ENCODE results near the gene ATP7B.

Gene ATP7B

GRCh38 chr13:52026246-52026626, 15.0 kb upstream of the ATP7B start:
- Histone ChIP-seq H3K4me3 (ENCODE audit: low read length) (no peak overlapping the region), H3K4me1 (ENCODE audit: control insufficient read depth, insufficient read depth, low read length) (no peaks in the 10 kb centered on the region), H3K9ac (ENCODE audit: low read depth, low read length) (no peak overlapping the region), H3K27me3 (ENCODE audit: control insufficient read depth, insufficient read depth, low read length) (no peaks in the 10 kb centered on the region), H3K9me3 (replicated peaks; ENCODE audit: low read length) (no peaks in the 10 kb centered on the region), H3K36me3 (ENCODE audit: insufficient read depth, low read length) (peaks cover 42% of the 10 kb centered on the region), H3K4me2 (ENCODE audit: low read length) (no peak overlapping the region)

DNA sequence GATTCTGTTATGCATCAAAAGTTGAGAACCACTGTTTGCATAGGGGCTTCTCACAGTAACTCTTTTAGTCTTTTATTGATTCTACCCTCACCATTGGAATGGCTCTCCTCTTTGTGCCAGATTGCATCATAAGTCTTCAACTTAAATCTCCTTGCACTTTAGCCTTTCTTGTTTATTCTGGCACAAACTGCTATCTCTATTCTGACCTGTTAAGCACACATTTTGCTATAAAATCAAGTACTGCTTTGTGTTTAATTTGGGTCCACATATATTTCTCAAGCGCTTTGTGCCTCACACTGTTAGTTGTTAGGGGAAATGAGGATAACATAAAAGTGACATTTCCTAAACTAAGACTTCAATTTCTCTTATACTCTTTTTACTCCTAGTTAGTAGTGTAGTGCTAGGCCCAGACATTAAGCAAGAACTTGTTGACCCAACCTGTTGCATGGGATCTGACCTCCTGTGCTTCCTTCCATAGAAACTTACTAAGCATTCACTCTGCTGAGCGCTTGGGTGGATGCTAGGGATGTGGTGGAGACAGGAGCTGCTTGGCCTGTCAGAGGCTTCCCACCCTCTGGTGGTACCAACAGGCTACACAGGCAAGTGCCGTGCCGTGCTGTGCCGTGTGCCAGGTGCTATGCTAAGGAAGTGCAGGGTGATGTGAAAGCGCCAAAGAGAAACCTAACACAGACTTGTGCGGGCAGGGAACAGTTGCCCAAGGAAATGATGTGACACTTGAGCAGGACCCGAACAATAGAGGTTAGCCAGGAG, 14.4 kb upstream of the ATP7B start:
- Histone ChIP-seq H3K27me3 (ENCODE audit: control insufficient read depth, insufficient read depth, low read length) (no peaks in the 10 kb centered on the region), H3K9me3 (replicated peaks; ENCODE audit: low read length) (no peaks in the 10 kb centered on the region), H3K4me1 (ENCODE audit: control insufficient read depth, insufficient read depth, low read length) (no peaks in the 10 kb centered on the region), H3K4me3 (ENCODE audit: low read length) (no peak overlapping the region), H3K4me2 (ENCODE audit: low read length) (no peak overlapping the region), H3K9ac (ENCODE audit: low read depth, low read length) (no peak overlapping the region), H3K36me3 (ENCODE audit: insufficient read depth, low read length) (peaks cover 42% of the 10 kb centered on the region)

DNA sequence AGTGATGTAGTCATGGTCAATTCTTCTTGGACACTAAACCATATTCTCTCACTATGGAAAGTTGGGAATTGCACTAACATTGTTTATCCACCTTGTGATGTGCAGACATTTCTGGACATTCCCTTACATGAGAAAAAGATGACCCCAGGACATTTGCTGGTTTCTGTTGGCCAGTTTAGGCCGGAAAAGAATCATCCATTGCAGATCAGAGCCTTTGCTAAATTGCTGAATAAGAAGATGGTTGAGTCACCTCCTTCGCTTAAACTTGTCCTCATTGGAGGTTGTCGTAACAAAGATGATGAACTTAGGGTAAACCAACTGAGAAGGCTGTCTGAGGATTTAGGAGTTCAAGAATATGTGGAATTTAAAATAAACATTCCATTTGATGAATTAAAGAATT, 13.2 kb upstream of the ATP7B start, which contains the start of gene UTP14C:
Gene UTP14C, plus strand, starts transcription at position 211 of the 400 bp plus-strand sequence. CDS start 4,114 bp downstream, outside the sequence.
- H3K4me3 ChIP-seq (ENCODE audit: low read length), result no peak within 1 kb of the TSS
- peaks cover 42% of the 10 kb centered on the region for H3K36me3 ChIP-seq (ENCODE audit: insufficient read depth, low read length)
- no peaks in the 10 kb centered on the region for H3K9me3 ChIP-seq (replicated peaks; ENCODE audit: low read length)
- H3K27me3 ChIP-seq (ENCODE audit: control insufficient read depth, insufficient read depth, low read length), result no peaks in the 10 kb centered on the region
- H3K9ac ChIP-seq (ENCODE audit: low read depth, low read length), result no peak within 1 kb of the TSS
- H3K4me2 ChIP-seq (ENCODE audit: low read length), result no peak within 1 kb of the TSS
- H3K4me1 ChIP-seq (ENCODE audit: control insufficient read depth, insufficient read depth, low read length), result no peaks in the 10 kb centered on the region

- Histone ChIP-seq H3K4me3 (ENCODE audit: low read length) (no peak overlapping the region), H3K9ac (ENCODE audit: low read depth, low read length) (no peak overlapping the region), H3K36me3 (ENCODE audit: insufficient read depth, low read length) (peaks cover 31% of the 10 kb centered on the region), H3K27me3 (ENCODE audit: control insufficient read depth, insufficient read depth, low read length) (no peaks in the 10 kb centered on the region), H3K9me3 (replicated peaks; ENCODE audit: low read length) (no peaks in the 10 kb centered on the region), H3K4me1 (ENCODE audit: control insufficient read depth, insufficient read depth, low read length) (no peaks in the 10 kb centered on the region), H3K4me2 (ENCODE audit: low read length) (no peak overlapping the region)
These were observed 11.1 kb upstream of the ATP7B start for GRCh38 chr13:52022356-52022755.

DNA sequence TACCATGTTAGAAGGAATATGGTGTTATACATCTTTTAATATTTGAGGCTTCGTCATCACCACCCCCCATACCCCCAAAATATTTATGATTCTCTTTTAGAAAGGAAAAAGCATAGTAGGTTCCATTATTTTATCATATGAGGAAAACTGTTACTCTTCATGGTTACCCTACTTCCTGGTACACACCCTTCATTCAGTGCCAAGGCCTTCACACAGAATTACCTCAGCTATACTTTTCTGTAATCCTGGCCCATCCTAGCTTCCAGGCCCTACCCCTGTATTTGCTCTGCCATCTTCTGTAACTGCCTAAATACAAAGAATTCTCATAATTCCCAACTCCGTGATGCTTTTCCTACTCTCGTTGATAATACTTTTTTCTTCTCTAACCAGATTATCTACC, 8.9 kb upstream of the ATP7B start:
- Histone ChIP-seq H3K4me1 (ENCODE audit: control insufficient read depth, insufficient read depth, low read length) (no peaks in the 10 kb centered on the region), H3K9me3 (replicated peaks; ENCODE audit: low read length) (no peaks in the 10 kb centered on the region), H3K4me2 (ENCODE audit: low read length) (no peak overlapping the region), H3K4me3 (ENCODE audit: low read length) (no peak overlapping the region), H3K36me3 (ENCODE audit: insufficient read depth, low read length) (peaks cover 20% of the 10 kb centered on the region), H3K27me3 (ENCODE audit: control insufficient read depth, insufficient read depth, low read length) (no peaks in the 10 kb centered on the region), H3K9ac (ENCODE audit: low read depth, low read length) (no peak overlapping the region)

DNA sequence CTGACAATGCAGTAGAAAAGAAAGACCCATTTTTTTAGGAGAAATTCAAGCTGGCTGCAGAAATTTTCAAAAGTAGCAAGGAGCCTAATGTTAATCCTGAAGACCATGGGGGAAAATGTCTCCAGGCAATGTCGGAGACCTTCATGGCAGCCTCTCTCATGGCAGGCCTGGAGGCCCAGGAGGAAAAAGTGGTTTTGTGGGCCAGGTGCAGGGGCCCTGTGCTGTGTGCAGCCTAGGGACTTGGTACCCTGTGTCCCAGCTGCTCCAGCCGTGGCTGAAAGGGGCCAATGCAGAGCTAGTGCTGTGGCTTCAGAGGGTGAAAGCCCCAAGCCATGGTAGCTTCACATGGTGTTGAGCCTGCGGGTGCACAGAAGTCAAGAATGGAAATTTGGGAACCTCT, 5.0 kb upstream of the ATP7B start:
- Histone ChIP-seq H3K4me1 (ENCODE audit: control insufficient read depth, insufficient read depth, low read length) (peaks cover 6% of the 10 kb centered on the region), H3K36me3 (ENCODE audit: insufficient read depth, low read length) (peaks cover 2% of the 10 kb centered on the region), H3K27me3 (ENCODE audit: control insufficient read depth, insufficient read depth, low read length) (no peaks in the 10 kb centered on the region), H3K4me2 (ENCODE audit: low read length) (no peak overlapping the region), H3K4me3 (ENCODE audit: low read length) (no peak overlapping the region), H3K9me3 (replicated peaks; ENCODE audit: low read length) (no peaks in the 10 kb centered on the region), H3K9ac (ENCODE audit: low read depth, low read length) (no peak overlapping the region)

GRCh38 chr13:52012512-52012836, 1.2 kb upstream of the ATP7B start:
- Histone ChIP-seq H3K9ac (ENCODE audit: low read depth, low read length) (peak overlapping the region; percentile 96), H3K4me2 (ENCODE audit: low read length) (peak overlapping the region; percentile 82), H3K27me3 (ENCODE audit: control insufficient read depth, insufficient read depth, low read length) (peaks cover 8% of the 10 kb centered on the region), H3K9me3 (replicated peaks; ENCODE audit: low read length) (no peaks in the 10 kb centered on the region), H3K4me3 (ENCODE audit: low read length) (peak overlapping the region; percentile 98), H3K4me1 (ENCODE audit: control insufficient read depth, insufficient read depth, low read length) (peaks cover 6% of the 10 kb centered on the region), H3K36me3 (ENCODE audit: insufficient read depth, low read length) (no peaks in the 10 kb centered on the region)

DNA sequence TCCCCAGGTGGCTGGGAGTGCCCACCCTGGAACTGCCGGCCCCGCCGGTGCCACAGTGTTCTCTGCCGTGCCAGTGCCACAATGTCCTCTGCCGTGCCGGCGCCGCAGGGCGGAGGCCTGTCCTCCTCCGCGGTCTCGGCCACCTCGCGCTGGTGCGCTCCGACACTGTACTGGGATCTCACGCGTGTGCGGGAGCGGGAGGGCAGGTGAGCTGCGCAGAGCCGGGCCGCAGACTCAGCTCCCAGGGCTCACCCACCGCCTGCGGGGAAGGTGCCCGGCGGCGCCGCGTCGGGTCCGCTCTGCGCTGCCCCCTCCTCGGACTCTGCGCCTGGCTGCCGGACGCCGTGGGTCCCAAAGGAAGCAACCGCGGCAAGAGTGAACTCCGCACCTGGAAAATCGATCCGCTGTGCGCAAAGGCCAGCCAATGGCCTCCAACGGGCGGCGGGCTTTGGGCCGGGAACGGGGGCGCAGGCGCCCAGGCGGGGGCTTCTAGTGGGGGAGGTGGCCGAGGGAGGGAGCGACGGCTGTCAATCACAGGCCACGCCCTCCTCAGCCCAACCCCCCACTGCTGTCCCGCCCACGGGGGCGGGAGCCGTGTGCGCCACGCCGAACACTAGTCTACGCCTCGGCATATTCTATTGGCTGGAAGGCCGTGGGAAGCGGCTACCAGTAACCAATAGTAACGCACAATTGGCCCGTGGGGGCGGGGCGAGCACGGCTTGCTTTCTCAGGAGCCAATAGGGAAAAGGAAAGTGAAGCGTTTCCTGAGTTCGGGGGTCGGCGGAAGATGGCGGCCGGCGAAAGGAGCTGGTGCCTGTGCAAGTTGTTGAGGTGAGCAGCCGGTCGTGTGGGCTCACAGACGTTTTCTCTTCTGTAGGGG, 622 bp upstream of the ATP7B start, which contains the start of gene ALG11:
Gene ALG11, plus strand, starts transcription at position 767 of the 880 bp plus-strand sequence. Its CDS starts 21 bp downstream, at position 788.
- Histone ChIP-seq H3K4me2 (ENCODE audit: low read length) (peak within 1 kb of the TSS; percentile 98), H3K4me3 (ENCODE audit: low read length) (peak within 1 kb of the TSS; percentile 98), H3K4me1 (ENCODE audit: control insufficient read depth, insufficient read depth, low read length) (peaks cover 6% of the 10 kb centered on the region), H3K9me3 (replicated peaks; ENCODE audit: low read length) (no peaks in the 10 kb centered on the region), H3K9ac (ENCODE audit: low read depth, low read length) (peak within 1 kb of the TSS; percentile 96), H3K27me3 (ENCODE audit: control insufficient read depth, insufficient read depth, low read length) (peaks cover 8% of the 10 kb centered on the region), H3K36me3 (ENCODE audit: insufficient read depth, low read length) (no peaks in the 10 kb centered on the region)

DNA sequence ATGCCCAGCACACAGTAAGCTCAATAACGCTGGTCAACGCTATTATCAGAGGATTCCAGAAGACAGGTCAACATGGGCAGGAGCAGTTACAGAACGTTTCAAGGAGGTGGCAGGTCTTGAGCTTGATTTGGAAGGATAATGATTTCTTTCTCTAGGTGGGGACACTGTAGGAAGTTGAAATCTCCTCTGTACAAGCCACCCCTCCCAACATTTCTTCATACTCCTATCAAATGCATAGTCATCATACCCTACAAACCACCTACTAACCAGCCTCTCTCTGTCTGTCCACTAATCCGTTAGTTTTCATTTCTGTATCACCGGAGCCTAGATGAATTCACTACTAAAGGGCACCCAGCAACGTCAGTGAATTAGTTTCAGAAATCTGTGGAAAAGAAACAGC, 1.3 kb downstream of the ATP7B start:
- Histone ChIP-seq H3K9ac (ENCODE audit: low read depth, low read length) (no peak overlapping the region), H3K4me2 (ENCODE audit: low read length) (no peak overlapping the region), H3K36me3 (ENCODE audit: insufficient read depth, low read length) (no peaks in the 10 kb centered on the region), H3K27me3 (ENCODE audit: control insufficient read depth, insufficient read depth, low read length) (peaks cover 13% of the 10 kb centered on the region), H3K4me3 (ENCODE audit: low read length) (no peak overlapping the region), H3K4me1 (ENCODE audit: control insufficient read depth, insufficient read depth, low read length) (peaks cover 6% of the 10 kb centered on the region), H3K9me3 (replicated peaks; ENCODE audit: low read length) (no peaks in the 10 kb centered on the region)

GRCh38 chr13:52006523-52007245, 4.6 kb downstream of the ATP7B start:
- Histone ChIP-seq H3K9ac (ENCODE audit: low read depth, low read length) (no peak overlapping the region), H3K36me3 (ENCODE audit: insufficient read depth, low read length) (no peaks in the 10 kb centered on the region), H3K4me2 (ENCODE audit: low read length) (no peak overlapping the region), H3K4me1 (ENCODE audit: control insufficient read depth, insufficient read depth, low read length) (no peaks in the 10 kb centered on the region), H3K9me3 (replicated peaks; ENCODE audit: low read length) (no peaks in the 10 kb centered on the region), H3K27me3 (ENCODE audit: control insufficient read depth, insufficient read depth, low read length) (peaks cover 13% of the 10 kb centered on the region), H3K4me3 (ENCODE audit: low read length) (no peak overlapping the region)

- Histone ChIP-seq H3K36me3 (ENCODE audit: insufficient read depth, low read length) (no peaks in the 10 kb centered on the region), H3K4me2 (ENCODE audit: low read length) (no peak overlapping the region), H3K9ac (ENCODE audit: low read depth, low read length) (no peak overlapping the region), H3K27me3 (ENCODE audit: control insufficient read depth, insufficient read depth, low read length) (peaks cover 13% of the 10 kb centered on the region), H3K4me3 (ENCODE audit: low read length) (no peak overlapping the region), H3K9me3 (replicated peaks; ENCODE audit: low read length) (no peaks in the 10 kb centered on the region), H3K4me1 (ENCODE audit: control insufficient read depth, insufficient read depth, low read length) (no peaks in the 10 kb centered on the region)
These were observed 5.3 kb downstream of the ATP7B start for GRCh38 chr13:52005841-52006522.
